ENCODE results near the gene GRPEL2.
A peak's percentile ranks its signal among the peaks of the same experiment; 100 is the strongest.
"Not testable (repeated sequence)": the region's sequence is repeated elsewhere in the genome, so short reads cannot be mapped to it uniquely, and the experiment has no call there.

GRPEL2 gene

DNA sequence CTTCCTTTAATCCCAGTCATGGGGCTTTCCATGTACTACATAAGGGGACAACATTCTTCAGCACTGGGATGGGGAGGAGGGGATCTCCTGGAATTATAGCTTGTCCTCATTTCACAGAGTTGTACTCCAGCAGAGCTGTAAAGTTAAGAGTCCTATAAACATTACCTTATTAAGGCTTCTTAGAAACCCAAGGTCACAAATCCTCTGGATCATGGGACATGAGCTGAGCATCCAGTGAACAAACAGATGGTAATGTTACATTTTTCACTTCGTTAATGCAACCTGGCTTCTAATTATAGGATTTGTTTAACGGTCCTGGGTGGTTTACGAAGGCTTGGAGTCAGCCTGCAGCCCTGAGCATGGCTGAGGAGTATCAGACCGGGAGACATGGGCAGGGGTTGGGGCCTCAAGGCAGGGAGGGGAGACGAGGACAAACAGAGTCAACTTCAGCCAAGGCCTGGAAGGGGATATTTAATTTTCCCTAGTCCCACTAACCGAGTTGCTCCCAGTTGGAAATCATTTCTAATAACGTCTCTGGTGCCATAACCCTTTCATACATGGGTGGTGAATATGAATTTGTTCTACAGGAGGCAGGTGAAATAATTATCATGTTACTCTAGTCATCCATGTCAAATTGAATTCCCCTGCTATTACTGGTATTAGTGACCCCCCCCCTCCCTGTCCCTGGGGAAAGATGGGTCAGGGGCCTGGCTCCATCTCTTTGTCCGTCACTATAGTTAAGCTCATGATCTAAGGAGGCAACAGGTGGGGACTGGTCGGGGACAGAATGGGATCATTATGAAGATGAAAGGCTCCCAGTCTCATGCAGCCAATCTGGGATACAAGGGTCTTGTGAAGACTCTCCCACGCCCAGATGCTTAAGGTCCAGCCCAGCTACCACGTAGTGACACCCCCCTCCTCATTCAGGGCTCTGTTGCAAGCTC, 44.5 kb downstream of the GRPEL2 start:
- no peak for DNase-seq (ENCODE audit: low read depth, low spot score)

DNA sequence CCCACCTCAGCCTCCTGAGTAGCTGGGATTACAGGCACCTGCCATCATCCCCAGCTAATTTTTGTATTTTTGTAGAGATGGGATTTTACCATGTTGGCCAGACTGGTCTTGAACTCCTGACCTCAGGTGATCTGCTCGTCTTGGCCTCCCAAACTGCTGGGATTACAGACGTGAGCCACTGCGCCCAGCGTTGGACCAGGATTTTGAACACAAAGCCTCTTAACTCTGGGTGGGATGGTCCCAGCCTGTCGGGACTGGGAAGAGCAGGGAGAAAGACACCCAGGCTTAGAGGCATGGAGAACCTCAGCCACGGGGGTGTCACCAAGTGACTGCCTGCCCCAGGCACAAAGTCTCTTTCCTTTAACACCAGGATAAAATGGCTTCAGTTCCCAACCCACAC, 45.8 kb downstream of the GRPEL2 start:
- H3K27ac ChIP-seq; DNase-seq (ENCODE audit: low read depth, low spot score): not testable (repeated sequence)

More for the DNA sequence above, 44.5 kb downstream of the GRPEL2 start:
- no peak overlapping the region for H3K27ac ChIP-seq

DNA sequence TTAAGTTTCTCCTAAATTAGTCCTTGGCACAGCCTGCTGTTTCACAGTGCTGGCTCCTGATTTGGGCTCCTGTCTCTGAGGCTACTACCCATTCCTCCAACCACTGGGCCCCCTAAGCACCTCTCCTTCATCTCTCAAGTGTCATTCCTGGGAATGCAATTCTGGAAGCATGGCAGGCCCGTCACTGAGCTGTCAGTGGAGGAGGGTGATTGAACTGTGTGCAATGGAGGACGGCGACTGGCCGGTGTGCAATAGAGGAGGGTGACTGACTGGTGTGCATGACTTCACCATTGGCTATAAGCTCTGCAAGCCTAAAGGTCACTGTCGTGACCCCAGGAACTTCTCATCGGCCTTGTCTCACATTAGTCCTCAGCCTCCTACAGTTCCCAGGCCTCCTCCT, 46.2 kb downstream of the GRPEL2 start:
- DNase-seq (ENCODE audit: low read depth, low spot score): no peak
- no peak overlapping the region for H3K27ac ChIP-seq

DNA sequence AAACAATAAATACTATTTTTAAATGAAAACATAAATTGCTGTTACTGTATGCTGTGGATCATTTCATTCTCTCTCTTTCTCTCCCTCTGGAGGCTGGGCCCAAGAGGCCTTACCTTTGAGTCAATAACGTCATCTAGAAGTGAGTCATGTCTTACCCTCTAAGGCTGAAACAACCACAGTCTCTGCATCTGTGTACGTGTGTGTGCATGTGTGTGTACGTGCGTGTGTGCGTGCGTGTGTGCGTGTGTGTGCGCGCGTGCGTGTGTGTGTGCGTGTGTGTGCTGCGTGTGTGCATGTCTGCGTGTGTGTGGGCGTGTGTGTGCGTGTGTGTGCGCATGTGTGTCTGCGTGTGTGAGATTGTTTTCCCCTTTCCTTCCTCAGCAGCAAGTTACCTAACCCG, 47.4 kb downstream of the GRPEL2 start:
- H3K27ac ChIP-seq: no peak overlapping the region
- DNase-seq (ENCODE audit: low read depth, low spot score): peak; percentile 61

DNA sequence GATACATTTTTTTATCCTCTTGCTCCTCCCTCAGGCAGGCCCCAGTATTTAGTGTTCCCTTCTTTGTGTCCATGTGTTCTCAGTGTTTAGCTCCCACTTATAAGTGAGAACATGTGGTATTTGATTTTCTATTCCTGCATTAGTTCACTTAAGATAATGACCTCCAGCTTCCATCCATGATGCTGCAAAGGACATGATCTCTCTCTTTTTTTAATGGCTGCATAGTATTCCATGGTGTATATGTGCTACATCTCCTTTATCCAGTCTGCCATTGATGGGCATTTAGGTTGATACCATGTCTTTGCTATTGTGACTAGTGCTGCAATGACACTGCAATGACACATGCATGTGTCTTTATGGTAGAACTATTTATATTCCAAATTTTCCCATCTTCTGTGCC, 49.7 kb downstream of the GRPEL2 start:
- not testable (repeated sequence) for DNase-seq (ENCODE audit: low read depth, low spot score); H3K27ac ChIP-seq

DNA sequence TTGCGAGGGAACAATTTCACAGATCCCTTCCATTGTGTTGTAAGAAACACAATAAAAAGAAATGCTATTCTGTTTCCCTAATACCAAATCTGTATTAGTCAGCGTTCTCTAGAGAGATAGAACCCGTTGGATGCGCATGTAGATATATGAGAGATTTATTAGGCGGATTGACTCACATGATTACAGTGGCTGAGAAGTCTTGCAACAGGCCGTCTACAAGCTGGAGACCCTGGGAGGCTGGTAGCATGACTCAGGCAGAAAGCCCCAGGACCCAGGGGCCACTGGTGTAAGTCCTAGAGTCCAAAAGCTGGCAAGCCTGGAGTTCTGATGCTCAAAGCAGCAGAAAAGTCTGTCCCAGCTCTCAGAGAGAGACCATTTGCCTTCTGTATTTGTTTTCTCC, 52.2 kb downstream of the GRPEL2 start:
- no peak overlapping the region for H3K27ac ChIP-seq
- no peak for DNase-seq (ENCODE audit: low read depth, low spot score)

DNA sequence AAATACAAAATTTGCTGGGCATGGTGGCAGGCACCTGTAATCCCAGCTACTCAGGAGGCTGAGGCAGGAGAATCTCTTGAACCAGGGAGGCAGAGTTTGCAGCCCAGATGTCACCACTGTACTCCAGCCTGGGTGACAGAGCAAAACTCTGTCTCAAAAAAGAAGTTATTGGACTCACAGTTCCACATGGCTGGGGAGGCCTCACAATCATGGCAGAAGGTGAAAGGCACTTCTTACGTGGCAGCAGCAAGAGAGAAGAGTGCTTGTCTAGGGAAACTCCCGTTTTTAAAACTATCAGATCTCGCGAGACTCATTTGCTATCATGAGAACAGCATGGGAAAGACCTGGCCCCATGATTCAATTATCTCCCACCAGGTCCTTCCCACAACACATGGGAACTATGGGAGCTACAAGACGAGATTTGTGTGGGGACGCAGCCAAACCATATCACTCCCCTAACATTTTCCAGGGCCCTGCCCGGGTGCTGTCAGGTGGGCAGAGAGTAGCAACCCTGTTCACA, 53.5 kb downstream of the GRPEL2 start:
- not testable (repeated sequence) for H3K27ac ChIP-seq; DNase-seq (ENCODE audit: low read depth, low spot score)

DNA sequence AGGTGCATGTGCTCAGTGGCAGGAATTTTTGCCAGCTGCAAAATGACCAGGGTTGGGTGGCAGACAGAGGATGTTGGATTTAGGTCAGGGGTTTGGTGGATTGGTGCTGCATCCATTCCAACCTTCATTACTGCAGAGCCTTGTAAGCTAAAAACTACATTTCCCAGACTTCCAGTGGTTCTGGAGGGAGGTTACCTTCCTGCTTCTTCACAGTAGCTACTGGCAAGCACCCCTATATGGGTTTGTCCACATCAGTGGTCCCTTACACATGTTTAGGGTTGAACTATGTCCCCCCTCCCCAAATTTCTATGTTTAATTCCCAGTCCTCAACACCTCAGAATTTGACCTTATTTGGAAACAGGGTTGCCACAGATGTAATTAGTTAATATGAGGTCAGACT, 54.5 kb downstream of the GRPEL2 start:
- DNase-seq (ENCODE audit: low read depth, low spot score): no peak
- H3K27ac ChIP-seq: no peak overlapping the region

DNA sequence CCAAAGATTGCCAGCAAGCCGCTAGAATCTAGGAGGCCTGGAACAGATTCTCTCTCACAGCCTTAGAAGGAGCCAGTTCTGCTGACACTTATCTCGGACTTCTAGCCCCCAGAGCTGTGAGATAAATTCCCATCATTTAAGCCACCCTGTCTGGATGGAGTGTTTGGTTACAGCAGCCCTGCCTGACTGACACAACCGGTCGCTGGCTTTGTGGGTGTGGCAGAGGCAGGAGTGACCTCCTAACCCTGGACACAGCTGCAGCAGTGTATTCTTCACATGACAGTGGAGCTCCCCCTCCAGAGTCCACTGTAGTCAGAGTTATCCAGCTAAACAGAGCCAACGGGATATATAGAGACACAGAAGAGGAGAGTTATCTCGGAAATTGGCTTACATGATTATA, 55.0 kb downstream of the GRPEL2 start:
- no peak overlapping the region for H3K27ac ChIP-seq
- DNase-seq (ENCODE audit: low read depth, low spot score): no peak

DNA sequence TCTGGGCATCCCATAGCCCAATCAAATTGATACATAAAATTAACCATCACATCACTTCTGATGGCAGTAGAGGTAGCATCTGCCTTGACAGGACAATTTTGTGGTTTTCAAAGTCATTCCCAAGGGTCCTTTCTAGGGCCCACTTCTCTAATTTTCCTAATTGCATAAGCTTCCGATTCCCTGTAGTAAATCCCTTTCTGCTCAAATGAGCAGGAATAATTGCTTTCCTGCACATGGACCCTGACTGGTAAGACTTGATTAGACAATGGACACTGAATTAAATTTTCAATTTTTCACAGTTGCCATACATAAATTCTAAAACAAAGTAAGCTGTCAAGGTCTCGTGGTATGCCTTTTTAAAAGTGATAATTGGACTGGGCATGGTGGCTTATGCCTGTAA, 55.8 kb downstream of the GRPEL2 start:
- H3K27ac ChIP-seq: no peak overlapping the region

DNA sequence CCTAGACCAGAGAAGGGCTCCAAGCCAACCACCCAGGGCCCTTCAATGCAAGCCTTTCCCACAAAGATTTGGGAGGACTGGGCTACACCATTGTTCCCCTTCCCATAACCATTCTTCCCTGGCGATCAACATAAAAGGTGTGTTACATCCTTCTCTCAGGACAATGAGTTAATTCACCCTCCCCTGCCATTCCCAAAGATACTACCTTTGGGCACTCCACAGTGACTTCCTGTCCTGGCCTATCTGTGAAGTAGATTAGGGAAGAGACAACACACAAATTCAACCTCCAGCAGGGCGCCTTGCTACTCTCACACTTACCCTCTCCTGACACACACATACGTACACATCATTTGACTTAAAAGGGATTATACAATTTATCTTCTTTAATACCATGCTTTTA, 57.0 kb downstream of the GRPEL2 start:
- no peak for DNase-seq (ENCODE audit: low read depth, low spot score)
- no peak overlapping the region for H3K27ac ChIP-seq

More for the DNA sequence above, 55.8 kb downstream of the GRPEL2 start:
- no peak for DNase-seq (ENCODE audit: low read depth, low spot score)

Data from epithelial cell of prostate (primary cell).